ENCODE results near the gene SLU7. TPM values are rescaled to one million over a fixed set of nuclear protein-coding genes. Genes with fewer than 3 reads are reported as not detected.

Gene SLU7
- total and polyA plus RNA-seq, 9 of the 15 experiments (the other 6 are each of a cell fraction or from before 2014, with no cell fraction given): 42.1 to 65.7 (median 54.8) TPM

DNA sequence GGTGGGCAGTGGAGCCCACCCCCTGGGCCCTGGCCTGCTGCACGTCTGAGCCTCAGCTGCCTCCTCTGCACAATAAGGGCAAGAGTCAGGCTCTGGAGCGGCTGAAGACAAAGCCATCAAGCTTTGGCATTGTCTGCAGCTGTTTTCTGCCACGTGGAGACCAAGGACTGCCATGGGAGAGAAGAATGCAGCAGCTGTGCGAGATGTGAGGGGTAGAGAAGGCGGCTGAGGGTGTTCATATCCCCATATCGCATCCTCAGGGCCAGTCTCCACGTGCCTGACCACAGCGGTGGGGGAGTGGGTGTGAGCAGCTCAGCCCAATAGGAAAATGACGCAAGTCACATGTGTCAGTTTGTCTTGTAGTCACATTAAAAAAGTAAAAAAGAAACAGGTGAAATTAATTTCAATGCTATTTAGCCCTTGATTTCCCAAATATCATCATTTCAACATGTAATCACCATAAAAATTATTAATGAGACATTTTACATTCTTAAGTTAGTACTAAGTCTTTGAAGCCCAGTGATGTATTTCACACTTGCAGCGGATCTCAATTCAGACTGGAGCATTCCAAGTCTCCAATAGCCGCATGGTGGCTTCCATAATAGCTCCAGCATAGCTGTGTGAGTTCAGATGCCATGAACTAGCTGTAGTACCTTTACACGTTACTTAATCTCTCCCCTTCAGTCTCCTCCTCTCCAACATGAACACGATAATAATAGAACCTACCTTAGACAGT is 55.1 kb downstream of the SLU7 start (continued):
- TF ChIP-seq, protein P1, sequence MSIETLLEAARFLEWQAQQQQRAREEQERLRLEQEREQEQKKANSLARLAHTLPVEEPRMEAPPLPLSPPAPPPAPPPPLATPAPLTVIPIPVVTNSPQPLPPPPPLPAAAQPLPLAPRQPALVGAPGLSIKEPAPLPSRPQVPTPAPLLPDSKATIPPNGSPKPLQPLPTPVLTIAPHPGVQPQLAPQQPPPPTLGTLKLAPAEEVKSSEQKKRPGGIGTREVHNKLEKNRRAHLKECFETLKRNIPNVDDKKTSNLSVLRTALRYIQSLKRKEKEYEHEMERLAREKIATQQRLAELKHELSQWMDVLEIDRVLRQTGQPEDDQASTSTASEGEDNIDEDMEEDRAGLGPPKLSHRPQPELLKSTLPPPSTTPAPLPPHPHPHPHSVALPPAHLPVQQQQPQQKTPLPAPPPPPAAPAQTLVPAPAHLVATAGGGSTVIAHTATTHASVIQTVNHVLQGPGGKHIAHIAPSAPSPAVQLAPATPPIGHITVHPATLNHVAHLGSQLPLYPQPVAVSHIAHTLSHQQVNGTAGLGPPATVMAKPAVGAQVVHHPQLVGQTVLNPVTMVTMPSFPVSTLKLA (conservative IDR thresholded peaks at IDR 0.05): peak in 1 of 2 experiments; percentile 52; a peak in 1 of 4 replicates
- TF ChIP-seq MAZ (CRISPR knock-in tag; conservative IDR thresholded peaks at IDR 0.05 in 1 of 2, IDR thresholded peaks at IDR 0.05 in 1 of 2) (peak in 1 of 2 experiments; percentile 41; a peak in 1 of 4 replicates), FOSL1 (tag; conservative IDR thresholded peaks at IDR 0.05) (no peak), STAG1 (CRISPR knock-in tag; IDR thresholded peaks at IDR 0.05; ENCODE audit: borderline replicate concordance) (no peak), JUND (IDR thresholded peaks at IDR 0.05; ENCODE audit: borderline replicate concordance, low read depth, low read length) (0 out of 2 replicates have a peak, but pooled peaks have one; percentile 16), JUND (tag; IDR thresholded peaks at IDR 0.05; ENCODE audit: borderline replicate concordance, low read depth, low read length) (no peak), ZFX (CRISPR knock-in tag; IDR thresholded peaks at IDR 0.05) (peak; percentile 31; the same call in 1 of the 2 replicates), ZNF785 (CRISPR knock-in tag; IDR thresholded peaks at IDR 0.05) (no peak), TCF7 (IDR thresholded peaks at IDR 0.05; ENCODE audit: borderline replicate concordance) (no peak), ZNF764 (CRISPR knock-in tag; IDR thresholded peaks at IDR 0.05; ENCODE audit: low read depth) (no peak), U2AF2 (optimal IDR thresholded peaks at IDR 0.05; ENCODE audit: low read depth, low read length) (no peak), MCM3 (IDR thresholded peaks at IDR 0.05) (no peak)
- TF ChIP-seq, protein P2, sequence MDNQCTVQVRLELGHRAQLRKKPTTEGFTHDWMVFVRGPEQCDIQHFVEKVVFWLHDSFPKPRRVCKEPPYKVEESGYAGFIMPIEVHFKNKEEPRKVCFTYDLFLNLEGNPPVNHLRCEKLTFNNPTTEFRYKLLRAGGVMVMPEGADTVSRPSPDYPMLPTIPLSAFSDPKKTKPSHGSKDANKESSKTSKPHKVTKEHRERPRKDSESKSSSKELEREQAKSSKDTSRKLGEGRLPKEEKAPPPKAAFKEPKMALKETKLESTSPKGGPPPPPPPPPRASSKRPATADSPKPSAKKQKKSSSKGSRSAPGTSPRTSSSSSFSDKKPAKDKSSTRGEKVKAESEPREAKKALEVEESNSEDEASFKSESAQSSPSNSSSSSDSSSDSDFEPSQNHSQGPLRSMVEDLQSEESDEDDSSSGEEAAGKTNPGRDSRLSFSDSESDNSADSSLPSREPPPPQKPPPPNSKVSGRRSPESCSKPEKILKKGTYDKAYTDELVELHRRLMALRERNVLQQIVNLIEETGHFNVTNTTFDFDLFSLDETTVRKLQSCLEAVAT (IDR thresholded peaks at IDR 0.05): 0 out of 4 replicates have a peak, but pooled peaks of 1 of the 2 experiments have one; percentile 26
- TF ChIP-seq, protein P3, sequence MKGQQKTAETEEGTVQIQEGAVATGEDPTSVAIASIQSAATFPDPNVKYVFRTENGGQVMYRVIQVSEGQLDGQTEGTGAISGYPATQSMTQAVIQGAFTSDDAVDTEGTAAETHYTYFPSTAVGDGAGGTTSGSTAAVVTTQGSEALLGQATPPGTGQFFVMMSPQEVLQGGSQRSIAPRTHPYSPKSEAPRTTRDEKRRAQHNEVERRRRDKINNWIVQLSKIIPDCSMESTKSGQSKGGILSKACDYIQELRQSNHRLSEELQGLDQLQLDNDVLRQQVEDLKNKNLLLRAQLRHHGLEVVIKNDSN (CRISPR knock-in tag; IDR thresholded peaks at IDR 0.05): peak; percentile 69
- TF ChIP-seq, protein P4, sequence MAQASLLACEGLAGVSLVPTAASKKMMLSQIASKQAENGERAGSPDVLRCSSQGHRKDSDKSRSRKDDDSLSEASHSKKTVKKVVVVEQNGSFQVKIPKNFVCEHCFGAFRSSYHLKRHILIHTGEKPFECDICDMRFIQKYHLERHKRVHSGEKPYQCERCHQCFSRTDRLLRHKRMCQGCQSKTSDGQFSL (CRISPR knock-in tag; IDR thresholded peaks at IDR 0.05): 0 out of 2 replicates have a peak, but pooled peaks have one; percentile 36
- TF ChIP-seq, protein P4 (tag; IDR thresholded peaks at IDR 0.05): no peak
- TF ChIP-seq, protein P5, sequence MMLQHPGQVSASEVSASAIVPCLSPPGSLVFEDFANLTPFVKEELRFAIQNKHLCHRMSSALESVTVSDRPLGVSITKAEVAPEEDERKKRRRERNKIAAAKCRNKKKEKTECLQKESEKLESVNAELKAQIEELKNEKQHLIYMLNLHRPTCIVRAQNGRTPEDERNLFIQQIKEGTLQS (IDR thresholded peaks at IDR 0.05): peak; percentile 47; the same call in 1 of the 2 replicates
- TF ChIP-seq, protein P5 (CRISPR knock-in tag; conservative IDR thresholded peaks at IDR 0.05): no peak
